B cell (primary cell): Measurements from ENCODE around the gene ABR.

Experiments
- EZH2 ChIP-seq: IDR thresholded peaks from 2 replicates; pipeline ENCODE4 v1.6.1; 2012; ENCODE audit warnings: borderline replicate concordance, low read depth, mild to moderate bottlenecking, moderate library complexity, low read length; ENCODE audit not compliant: insufficient read depth, poor library complexity, severe bottlenecking
- TF ChIP-seq, protein P1 (sequence below): fragments of 200-600 bp; IDR thresholded peaks from one replicate; pipeline ENCODE4 v1.8.0; 2022; ENCODE audit warnings: antibody characterized with exemption, mild to moderate bottlenecking

DNA sequence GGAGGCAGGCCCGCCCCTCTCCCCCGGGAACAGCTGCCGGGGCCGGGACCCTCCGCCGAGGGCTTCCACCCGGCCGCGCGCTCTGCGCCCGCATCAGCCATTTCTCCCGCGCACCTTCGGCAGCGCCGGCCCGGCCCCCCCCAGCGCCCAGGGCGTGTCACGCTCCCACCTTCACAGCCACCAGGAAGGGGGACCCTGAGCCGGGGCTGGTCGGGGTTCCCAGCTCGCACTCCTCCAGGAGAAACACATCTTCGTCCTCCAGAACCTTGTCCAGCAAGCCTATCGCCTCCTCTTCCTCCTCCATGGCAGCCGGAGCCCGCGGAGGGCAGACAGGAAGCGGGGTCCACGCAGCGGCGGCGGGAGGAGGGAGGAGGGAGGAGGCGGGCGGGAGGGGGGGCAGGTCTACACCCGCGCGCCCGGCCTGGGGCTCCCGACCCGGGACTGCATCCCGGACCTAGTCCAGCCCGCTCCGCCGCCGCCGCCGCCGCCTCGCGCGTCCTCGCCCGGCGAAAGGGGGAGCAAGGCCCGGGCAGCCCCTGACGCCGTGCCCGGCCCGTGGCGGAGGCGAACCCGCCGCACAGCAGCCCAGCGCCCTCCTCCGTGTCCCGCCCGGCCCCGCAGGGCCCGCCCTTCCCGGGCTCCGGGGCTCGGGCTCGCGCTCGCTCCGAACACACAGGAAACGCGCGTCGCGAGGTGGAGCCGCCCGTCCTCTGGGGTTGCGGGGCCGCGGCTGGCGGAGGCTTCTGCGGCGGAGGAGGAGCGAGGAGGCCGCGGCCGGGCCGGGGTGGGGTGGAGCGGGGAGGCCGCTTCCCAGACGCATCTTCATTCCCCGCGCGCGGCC, 70.8 kb downstream of the ABR start:
- TF ChIP-seq EZH2 = no peak
- TF ChIP-seq, protein P1, sequence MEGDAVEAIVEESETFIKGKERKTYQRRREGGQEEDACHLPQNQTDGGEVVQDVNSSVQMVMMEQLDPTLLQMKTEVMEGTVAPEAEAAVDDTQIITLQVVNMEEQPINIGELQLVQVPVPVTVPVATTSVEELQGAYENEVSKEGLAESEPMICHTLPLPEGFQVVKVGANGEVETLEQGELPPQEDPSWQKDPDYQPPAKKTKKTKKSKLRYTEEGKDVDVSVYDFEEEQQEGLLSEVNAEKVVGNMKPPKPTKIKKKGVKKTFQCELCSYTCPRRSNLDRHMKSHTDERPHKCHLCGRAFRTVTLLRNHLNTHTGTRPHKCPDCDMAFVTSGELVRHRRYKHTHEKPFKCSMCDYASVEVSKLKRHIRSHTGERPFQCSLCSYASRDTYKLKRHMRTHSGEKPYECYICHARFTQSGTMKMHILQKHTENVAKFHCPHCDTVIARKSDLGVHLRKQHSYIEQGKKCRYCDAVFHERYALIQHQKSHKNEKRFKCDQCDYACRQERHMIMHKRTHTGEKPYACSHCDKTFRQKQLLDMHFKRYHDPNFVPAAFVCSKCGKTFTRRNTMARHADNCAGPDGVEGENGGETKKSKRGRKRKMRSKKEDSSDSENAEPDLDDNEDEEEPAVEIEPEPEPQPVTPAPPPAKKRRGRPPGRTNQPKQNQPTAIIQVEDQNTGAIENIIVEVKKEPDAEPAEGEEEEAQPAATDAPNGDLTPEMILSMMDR = no peak
